ENCODE data around the gene PTPRN2. TPM values are rescaled to one million over a fixed set of nuclear protein-coding genes. Genes with fewer than 3 reads are reported as not detected.

The PTPRN2 gene
- total RNA-seq, 1 donor from 2014 or later = 15.4 TPM

DNA sequence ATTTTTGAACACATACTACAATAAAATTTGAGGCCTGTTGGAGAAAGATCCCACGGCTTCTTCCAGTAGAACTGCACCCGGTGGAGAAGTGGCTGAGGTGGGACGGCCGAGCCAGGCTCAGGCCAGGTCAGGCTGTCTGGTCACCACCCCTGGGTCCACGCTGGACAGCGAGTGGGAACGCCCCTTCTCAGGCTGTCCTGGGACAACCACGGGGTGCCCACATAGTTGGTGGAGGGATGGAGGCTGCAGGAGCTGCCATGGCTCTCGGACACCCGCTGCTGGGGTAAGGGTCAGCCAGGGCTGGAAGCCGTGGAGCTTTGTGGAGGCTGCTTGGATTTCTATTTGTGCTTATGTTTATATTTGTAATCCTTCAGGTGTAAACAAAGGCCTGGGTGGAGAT, 1044.3 kb downstream of the PTPRN2 start:
- Mint-ChIP-seq H3K36me3 (peaks cover 12% of the 10 kb centered on the region), H3K4me3 (no peak overlapping the region), H3K4me1 (ENCODE audit: unreplicated experiment) (peaks cover 10% of the 10 kb centered on the region), H3K27me3 (no peaks in the 10 kb centered on the region), H3K9me3 (no peaks in the 10 kb centered on the region), H3K27ac (no peak overlapping the region)
- no peak for DNase-seq (ENCODE audit: extremely low spot score, unreplicated experiment)
- TF ChIP-seq, protein P1, sequence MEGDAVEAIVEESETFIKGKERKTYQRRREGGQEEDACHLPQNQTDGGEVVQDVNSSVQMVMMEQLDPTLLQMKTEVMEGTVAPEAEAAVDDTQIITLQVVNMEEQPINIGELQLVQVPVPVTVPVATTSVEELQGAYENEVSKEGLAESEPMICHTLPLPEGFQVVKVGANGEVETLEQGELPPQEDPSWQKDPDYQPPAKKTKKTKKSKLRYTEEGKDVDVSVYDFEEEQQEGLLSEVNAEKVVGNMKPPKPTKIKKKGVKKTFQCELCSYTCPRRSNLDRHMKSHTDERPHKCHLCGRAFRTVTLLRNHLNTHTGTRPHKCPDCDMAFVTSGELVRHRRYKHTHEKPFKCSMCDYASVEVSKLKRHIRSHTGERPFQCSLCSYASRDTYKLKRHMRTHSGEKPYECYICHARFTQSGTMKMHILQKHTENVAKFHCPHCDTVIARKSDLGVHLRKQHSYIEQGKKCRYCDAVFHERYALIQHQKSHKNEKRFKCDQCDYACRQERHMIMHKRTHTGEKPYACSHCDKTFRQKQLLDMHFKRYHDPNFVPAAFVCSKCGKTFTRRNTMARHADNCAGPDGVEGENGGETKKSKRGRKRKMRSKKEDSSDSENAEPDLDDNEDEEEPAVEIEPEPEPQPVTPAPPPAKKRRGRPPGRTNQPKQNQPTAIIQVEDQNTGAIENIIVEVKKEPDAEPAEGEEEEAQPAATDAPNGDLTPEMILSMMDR (conservative IDR thresholded peaks at IDR 0.05) = no peak

DNA sequence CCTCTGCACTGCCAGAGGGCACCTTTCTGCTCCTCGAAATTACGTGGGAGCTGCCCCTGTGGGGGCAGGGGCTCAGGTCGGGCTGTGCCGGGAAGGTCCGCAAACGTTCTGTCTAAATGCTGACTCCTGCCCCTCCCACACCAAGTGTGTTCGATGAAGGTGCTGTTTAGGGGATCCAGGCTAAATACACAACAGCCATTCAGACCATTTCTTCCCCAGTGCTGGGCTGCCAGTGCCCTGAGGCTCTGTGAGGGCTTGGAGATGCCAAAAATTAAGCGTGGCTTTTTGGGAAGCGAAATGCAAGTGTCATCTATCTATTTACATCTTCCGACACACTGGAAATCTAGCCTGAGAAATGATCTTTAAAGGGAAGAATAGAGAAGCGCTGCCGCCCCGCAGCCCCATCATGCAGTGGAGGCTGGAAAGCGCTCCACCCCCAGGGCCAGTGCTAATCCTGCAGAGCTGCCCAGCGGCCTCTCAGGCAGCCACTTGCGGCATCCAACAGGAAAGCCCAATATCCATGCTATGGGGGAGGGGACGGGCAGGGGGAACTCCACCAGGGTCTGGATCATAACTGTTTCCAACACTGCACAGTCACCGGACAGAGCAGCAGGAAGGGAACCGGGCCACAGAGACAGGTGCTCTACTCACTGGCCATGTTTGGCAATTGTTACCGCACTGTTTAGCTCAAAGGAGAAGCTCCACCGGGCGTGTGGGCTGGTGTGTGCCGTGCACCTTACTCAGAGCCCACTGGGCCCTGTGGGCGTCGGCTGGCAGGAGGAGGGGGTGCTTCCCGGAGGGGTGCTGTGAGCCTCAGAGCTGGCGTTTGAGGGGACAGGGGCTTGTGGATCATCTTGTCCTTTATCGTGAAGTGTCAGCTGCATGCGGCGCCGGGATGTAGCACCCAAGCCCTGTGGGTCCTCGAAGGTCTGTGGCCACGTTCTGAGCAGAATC, 1045.3 kb downstream of the PTPRN2 start:
- Mint-ChIP-seq H3K27ac (no peak overlapping the region), H3K36me3 (peaks cover 12% of the 10 kb centered on the region), H3K4me1 (ENCODE audit: unreplicated experiment) (peaks cover 10% of the 10 kb centered on the region), H3K27me3 (no peaks in the 10 kb centered on the region), H3K9me3 (no peaks in the 10 kb centered on the region), H3K4me3 (no peak overlapping the region)
- no peak for DNase-seq (ENCODE audit: extremely low spot score, unreplicated experiment)
- TF ChIP-seq, protein P1 (conservative IDR thresholded peaks at IDR 0.05) = no peak

DNA sequence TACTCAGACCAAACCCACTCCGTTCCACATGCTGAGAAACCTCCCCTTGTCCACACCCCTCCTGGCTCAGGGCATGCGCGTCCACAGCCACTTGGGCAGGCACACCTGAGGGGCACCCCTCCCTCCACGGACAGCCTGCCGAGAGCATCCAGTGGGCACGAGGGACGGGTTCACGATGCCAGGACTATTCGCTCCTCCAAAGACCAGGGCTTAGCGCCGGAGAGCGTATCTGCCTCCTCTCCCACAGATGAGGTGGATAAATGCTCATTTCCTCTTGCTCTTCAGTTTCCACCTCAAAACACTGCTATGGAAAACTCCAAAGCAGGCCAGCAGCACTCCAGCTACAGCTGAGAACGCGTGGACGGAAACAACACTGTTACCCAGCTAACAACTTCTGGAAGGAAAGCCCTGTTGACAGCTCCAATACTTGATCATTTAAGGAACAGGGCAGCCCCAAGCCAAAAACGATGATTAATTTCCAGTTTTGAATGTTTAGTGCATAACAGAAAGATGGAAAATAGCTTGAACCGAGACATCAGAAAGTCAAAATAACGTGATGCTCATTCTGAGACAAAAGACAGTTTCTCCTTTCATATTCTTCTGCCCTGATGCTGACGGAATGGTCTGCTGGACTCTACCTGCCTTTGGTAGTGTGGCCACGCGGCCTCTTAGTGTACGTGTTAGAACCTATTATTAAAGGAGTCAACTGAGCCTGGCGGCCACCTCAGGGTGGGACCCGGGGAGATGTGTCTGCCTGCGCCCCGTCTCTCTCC, 1046.1 kb downstream of the PTPRN2 start:
- TF ChIP-seq, protein P1 (conservative IDR thresholded peaks at IDR 0.05) = no peak
- no peaks in the 10 kb centered on the region for H3K27me3 Mint-ChIP-seq
- DNase-seq (ENCODE audit: extremely low spot score, unreplicated experiment) = no peak
- H3K4me1 Mint-ChIP-seq (ENCODE audit: unreplicated experiment) = peaks cover 10% of the 10 kb centered on the region
- no peaks in the 10 kb centered on the region for H3K9me3 Mint-ChIP-seq
- no peak overlapping the region for H3K27ac Mint-ChIP-seq
- no peak overlapping the region for H3K4me3 Mint-ChIP-seq
- H3K36me3 Mint-ChIP-seq = peaks cover 10% of the 10 kb centered on the region

DNA sequence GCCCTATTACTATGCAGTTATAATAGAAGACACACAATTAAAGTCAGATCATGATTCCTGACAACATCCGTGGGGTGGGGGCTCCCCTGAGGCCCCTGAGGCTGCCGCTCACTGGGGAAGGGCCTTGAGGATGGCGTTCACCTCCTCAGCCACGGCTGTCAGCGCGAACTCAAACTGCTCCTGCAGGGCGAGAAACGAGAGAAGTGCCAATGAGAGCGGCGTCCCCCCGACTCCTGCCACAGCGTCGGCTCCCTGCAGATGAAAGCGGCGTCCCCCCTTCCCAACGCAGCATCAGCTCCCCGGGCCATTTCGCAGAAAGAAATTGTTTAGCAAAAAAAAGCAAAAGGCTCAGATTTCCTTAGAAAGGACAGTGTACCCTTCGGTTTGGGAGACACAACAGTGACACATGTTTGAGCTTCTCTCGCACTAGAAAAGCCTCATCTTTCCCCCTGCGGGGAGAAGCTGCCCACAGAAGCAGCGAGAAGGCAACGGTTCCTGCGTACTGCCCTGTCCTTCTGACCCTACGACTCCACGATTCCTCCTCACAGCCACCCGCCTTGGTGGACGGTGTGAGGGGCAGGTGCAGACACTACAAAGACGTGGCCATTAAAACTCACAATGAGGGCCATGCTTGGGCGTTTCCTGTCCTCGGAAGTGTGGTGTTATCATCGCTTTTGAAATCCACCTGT, 1046.9 kb downstream of the PTPRN2 start:
- no peak overlapping the region for H3K27ac Mint-ChIP-seq
- no peaks in the 10 kb centered on the region for H3K27me3 Mint-ChIP-seq
- DNase-seq (ENCODE audit: extremely low spot score, unreplicated experiment) = no peak
- TF ChIP-seq, protein P1 (conservative IDR thresholded peaks at IDR 0.05) = no peak
- no peaks in the 10 kb centered on the region for H3K9me3 Mint-ChIP-seq
- H3K4me1 Mint-ChIP-seq (ENCODE audit: unreplicated experiment) = peaks cover 10% of the 10 kb centered on the region
- no peak overlapping the region for H3K4me3 Mint-ChIP-seq
- H3K36me3 Mint-ChIP-seq = peaks cover 8% of the 10 kb centered on the region

DNA sequence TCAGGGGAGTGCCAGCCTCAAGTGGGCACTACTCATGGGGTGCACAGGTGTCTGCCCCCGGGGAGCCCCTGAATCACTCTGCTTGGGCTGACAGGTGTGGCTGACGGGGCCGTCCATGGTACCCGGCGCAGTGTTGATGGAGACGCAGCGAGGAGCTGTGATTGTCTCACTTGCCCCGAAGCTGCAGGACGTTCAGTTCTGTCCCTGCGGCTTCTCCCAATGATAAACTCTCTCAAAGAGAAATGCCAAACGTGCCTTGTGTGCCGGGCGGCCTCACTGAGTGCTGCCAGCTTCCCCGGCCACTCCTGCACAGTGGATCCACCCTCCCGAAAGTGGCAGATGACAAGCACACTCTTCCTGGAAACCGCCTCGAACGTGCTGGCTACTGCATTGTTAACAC, 1047.6 kb downstream of the PTPRN2 start:
- Mint-ChIP-seq H3K36me3 (peaks cover 8% of the 10 kb centered on the region), H3K27ac (no peak overlapping the region), H3K4me3 (no peak overlapping the region), H3K9me3 (no peaks in the 10 kb centered on the region), H3K27me3 (no peaks in the 10 kb centered on the region), H3K4me1 (ENCODE audit: unreplicated experiment) (peaks cover 10% of the 10 kb centered on the region)
- no peak for DNase-seq (ENCODE audit: extremely low spot score, unreplicated experiment)
- TF ChIP-seq, protein P1 (conservative IDR thresholded peaks at IDR 0.05) = no peak

Measured in type B pancreatic cell (in vitro differentiated cells).